Activated CD4-positive, alpha-beta T cell treated with anti-CD3 and anti-CD28 coated beads, Interleukin-10, Interleukin-2, amounts not matched to agents 100 ng/mL and 50 ng/mL, durations not matched to agents 16 hours and 8 hours (primary cell): ENCODE measurements around the gene PAGE4.
A peak's percentile ranks its signal among the peaks of the same experiment; 100 is the strongest.

Source experiments
- DNase-seq: peaks from one replicate; pipeline ENCODE4 v3.0.0-alpha.2; 2020

Gene PAGE4

DNA sequence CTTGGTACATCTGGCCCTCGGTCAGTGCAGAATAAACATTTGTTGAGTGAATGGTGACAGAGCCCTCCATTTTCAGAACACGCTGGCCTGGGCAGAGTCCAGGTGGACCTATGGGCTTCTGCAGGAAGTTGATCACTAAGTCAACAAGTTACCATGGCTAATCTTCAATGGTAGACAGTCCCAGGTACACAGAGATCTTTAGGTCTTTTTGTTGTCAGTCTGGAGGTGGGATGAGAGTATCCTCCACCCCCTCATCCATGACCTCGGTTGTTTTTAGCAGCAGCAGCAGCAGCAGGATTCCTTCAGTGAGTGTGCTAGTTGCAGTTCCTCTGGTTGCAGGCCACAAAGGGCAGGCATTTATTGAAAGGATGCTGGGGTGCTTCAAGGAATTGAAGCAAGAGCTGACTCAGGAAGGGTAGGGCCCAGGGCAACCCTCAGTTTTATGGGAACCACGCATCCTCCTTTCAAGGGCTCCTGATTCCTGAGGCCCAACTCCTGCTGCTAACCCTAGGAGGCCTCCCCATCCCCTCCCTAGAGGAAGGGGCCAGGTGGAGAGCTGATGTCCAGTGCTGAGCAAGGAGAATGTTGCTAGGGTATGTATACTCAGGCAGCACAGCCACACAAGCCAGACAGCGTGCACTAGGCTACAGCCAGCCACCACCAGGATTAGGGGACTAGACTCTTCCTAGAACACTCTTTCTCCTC lies 48.4 kb downstream of the PAGE4 start:
- no peak for DNase-seq

DNA sequence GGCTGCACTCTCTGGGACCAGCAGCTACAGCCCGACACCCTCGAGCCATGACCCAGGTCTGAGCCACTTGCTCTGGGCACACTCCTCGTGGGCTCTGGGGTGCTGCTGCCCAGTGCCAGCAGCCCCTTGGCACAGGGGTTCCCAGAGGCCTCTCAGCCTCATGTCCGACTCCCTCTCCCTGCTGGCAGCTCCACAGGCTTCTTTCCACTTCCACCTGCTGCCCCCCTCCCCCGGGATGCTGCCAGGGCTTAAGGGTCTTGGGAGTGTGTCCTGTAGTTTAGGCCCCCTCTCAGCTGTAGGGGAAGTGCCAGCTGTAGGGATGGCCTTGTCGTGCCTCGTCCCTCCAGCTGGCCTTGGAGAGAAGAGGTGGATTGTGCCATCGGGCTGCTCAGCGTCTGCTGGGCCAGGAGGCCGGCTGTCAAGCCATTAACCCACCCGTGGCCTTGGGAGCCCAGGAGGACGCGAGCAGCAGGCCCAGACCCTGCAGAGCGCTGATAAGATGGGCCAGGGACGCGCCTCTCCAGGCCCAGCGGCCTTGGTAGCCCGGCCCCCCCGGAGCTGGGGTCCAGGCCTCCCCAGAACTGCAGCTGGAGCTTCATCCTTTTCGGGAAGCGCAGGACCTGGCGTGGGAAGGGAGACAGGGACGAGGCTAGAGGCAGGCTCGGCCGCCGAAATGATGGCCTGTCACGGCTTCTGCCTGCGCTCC lies 49.2 kb downstream of the PAGE4 start:
- no peak for DNase-seq

DNA sequence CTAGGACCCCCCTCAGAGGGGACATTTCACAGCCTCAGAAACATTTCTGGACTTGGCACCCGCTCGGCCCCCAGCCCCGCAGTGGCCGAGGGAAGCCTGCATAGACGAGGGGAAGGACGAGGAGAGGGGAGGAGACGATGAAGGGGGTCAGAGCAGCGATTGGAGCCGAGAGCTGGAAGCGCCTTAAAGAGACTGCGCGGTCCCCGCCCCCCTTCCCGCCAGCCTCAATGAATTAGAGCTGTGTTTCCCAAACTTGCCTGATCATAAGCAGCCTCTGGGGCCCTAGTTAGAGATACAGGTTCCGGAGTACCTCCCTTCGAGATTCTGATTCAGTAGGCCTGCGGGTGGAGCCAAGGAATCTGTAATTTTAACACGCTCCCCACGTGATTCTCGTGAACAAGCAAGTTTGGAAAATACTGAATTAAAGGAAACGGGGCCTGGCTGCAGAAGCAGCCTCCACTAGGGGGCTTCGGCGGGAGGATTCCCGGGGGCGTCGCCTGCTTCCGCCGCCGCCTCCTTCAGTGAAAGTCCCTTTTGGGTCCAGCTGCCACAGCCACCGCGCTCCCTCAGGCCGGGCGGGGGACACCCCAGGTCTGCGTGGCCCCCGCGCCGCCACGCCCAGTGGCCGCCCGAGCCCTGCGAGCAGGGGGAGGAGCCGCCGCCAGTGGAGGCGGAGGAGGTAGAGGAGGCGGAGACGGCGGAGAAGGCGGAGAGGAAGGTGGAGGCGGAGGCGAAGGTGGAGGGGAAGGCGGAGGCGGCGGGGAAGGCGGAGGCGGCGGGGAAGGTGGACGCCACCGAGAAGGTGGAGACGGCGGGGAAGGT lies 49.9 kb downstream of the PAGE4 start, which contains the start of gene USP27X:
USP27X (plus strand) TSS at position 651 of the 822 bp plus-strand sequence. CDS start 824 bp downstream, outside the sequence.
- DNase-seq = peak; percentile 83

DNA sequence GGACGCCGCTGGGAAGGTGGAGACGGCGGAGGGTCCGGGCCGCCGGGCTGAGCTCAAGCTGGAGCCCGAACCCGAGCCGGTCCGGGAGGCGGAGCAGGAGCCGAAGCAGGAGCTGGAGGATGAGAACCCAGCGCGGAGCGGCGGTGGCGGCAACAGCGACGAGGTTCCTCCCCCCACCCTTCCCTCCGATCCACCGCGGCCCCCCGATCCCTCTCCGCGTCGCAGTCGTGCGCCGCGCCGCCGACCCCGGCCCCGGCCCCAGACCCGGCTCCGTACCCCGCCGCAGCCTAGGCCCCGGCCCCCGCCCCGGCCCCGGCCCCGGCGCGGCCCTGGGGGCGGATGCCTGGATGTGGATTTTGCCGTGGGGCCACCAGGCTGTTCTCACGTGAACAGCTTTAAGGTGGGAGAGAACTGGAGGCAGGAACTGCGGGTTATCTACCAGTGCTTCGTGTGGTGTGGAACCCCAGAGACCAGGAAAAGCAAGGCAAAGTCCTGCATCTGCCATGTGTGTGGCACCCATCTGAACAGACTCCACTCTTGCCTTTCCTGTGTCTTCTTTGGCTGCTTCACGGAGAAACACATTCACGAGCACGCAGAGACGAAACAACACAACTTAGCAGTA lies 50.7 kb downstream of the PAGE4 start:
- DNase-seq = no peak

DNA sequence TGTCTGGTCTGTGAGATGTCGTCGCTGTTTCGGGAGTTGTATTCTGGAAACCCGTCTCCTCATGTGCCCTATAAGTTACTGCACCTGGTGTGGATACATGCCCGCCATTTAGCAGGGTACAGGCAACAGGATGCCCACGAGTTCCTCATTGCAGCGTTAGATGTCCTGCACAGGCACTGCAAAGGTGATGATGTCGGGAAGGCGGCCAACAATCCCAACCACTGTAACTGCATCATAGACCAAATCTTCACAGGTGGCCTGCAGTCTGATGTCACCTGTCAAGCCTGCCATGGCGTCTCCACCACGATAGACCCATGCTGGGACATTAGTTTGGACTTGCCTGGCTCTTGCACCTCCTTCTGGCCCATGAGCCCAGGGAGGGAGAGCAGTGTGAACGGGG lies 51.6 kb downstream of the PAGE4 start:
- DNase-seq = no peak
